Endothelial cell of umbilical vein (primary cell): ENCODE measurements around the gene RASAL1. TPM values are rescaled to one million over a fixed set of nuclear protein-coding genes. Genes with fewer than 3 reads are reported as not detected.

Source experiments
- BruUV-seq: library from RNA; stranded (reverse); fragments of 400-500 nt; replicated peaks from 2 replicates; lab custom pipeline; 2021; lab: Mats Ljungman, UMichigan
- CTCF ChIA-PET: fragments of 300-600, 350-600 bp; sonication (Branson Sonifier 250); formaldehyde crosslinking; loops from one replicate; lab custom pipeline; 2021; ENCODE audit warnings: antibody characterized with exemption, inconsistent platforms; lab: Charles Lee
- POLR2A ChIA-PET: fragments of 300-600, 350-600 bp; sonication (Branson Sonifier 250); formaldehyde crosslinking; loops from one replicate; lab custom pipeline; 2021; ENCODE audit warnings: antibody characterized with exemption, inconsistent platforms; lab: Charles Lee
- DNase-seq: peaks from one replicate; pipeline ENCODE4 v3.0.0-alpha.2; 2011; ENCODE audit warnings: low read depth, low spot score
- FAIRE-seq: peaks from 2 replicates; lab custom pipeline; 2011; peaks lifted over from hg19 to GRCh38; lab: Jason Lieb, UNC
- H2AFZ ChIP-seq: 2 replicates; pipeline ENCODE4 v1.6.0; 2012; ENCODE audit warnings: low read depth, low read length, control low read depth, inconsistent platforms
- H3K27ac ChIP-seq: 2 replicates; pipeline ENCODE4 v1.5.1; 2011; ENCODE audit warnings: low read depth, mild to moderate bottlenecking, control low read depth, low read length, moderate library complexity; ENCODE audit not compliant: insufficient read depth
- H3K27me3 ChIP-seq, 2 experiments: 2 replicates each; pipeline versions ENCODE4 v1.6.0 to v1.6.1; 2011; ENCODE audit warnings: low read length in 2 of 2, mixed read lengths in 1 of 2; ENCODE audit not compliant: control insufficient read depth in 2 of 2, insufficient read depth in 2 of 2
- H3K36me3 ChIP-seq, 2 experiments: 2 replicates in 1 of 2; 3 replicates in 1 of 2; pipeline ENCODE4 v1.5.1; 2011; ENCODE audit warnings: low read length in 2 of 2, mild to moderate bottlenecking in 1 of 2, moderate library complexity in 1 of 2; ENCODE audit not compliant: control insufficient read depth in 2 of 2, insufficient read depth in 2 of 2; ENCODE audit errors: extremely low read depth in 1 of 2
- H3K4me1 ChIP-seq: 3 replicates; pipeline ENCODE4 v1.5.1; 2011; ENCODE audit warnings: mild to moderate bottlenecking, low read length; ENCODE audit not compliant: control insufficient read depth, insufficient read depth; ENCODE audit errors: extremely low read depth
- H3K4me2 ChIP-seq: 2 replicates; pipeline ENCODE4 v1.6.1; 2011; ENCODE audit warnings: low read length, control low read depth, mixed read lengths; ENCODE audit not compliant: insufficient read depth
- H3K4me3 ChIP-seq, 3 experiments: fragments of 200-600 bp in 1 of 3; sonication (generic), shearing (Covaris generic) in 1 of 3; replicated peaks in 1 of 3; 2 replicates each; pipeline ENCODE4 v1.5.1; 2011 to 2016; ENCODE audit warnings: control low read depth in 3 of 3, low read length in 3 of 3, mild to moderate bottlenecking in 2 of 3, inconsistent platforms in 1 of 3, low read depth in 1 of 3, moderate library complexity in 1 of 3; ENCODE audit not compliant: insufficient read depth in 1 of 3
- H3K79me2 ChIP-seq: 2 replicates; pipeline ENCODE4 v1.6.0; 2012; ENCODE audit warnings: low read length, inconsistent platforms; ENCODE audit not compliant: control insufficient read depth, insufficient read depth
- H3K9ac ChIP-seq: replicated peaks from 2 replicates; pipeline ENCODE3; 2011; ENCODE audit warnings: low read length, control low read depth; ENCODE audit not compliant: insufficient read depth; ENCODE audit errors: extremely low read depth
- H3K9me1 ChIP-seq: replicated peaks from 3 replicates; pipeline ENCODE4 v1.6.0; 2011; ENCODE audit warnings: mild to moderate bottlenecking, low read length; ENCODE audit not compliant: control insufficient read depth, insufficient read depth; ENCODE audit errors: extremely low read depth
- H3K9me3 ChIP-seq: replicated peaks from 2 replicates; pipeline ENCODE4 v1.5.1; 2012; ENCODE audit warnings: low read length, inconsistent platforms; ENCODE audit not compliant: control insufficient read depth, insufficient read depth
- H4K20me1 ChIP-seq: replicated peaks from 2 replicates; pipeline ENCODE3; 2011; ENCODE audit warnings: mild to moderate bottlenecking, low read length; ENCODE audit not compliant: control insufficient read depth, insufficient read depth; ENCODE audit errors: extremely low read depth
- EZH2 ChIP-seq: IDR thresholded peaks from 2 replicates; pipeline ENCODE4 v1.6.1; 2012; ENCODE audit warnings: borderline replicate concordance, low read depth, mild to moderate bottlenecking, moderate library complexity, low read length, inconsistent platforms; ENCODE audit not compliant: severe bottlenecking
- FOS ChIP-seq: IDR thresholded peaks from 2 replicates; pipeline ENCODE4 v1.6.1; 2011; ENCODE audit warnings: mild to moderate bottlenecking, low read length, moderate library complexity, borderline replicate concordance; ENCODE audit not compliant: insufficient read depth
- GATA2 ChIP-seq: IDR thresholded peaks from 2 replicates; pipeline ENCODE4 v1.7.0; 2011; ENCODE audit warnings: low read depth, mild to moderate bottlenecking, moderate library complexity, mixed read lengths, low read length; ENCODE audit not compliant: insufficient read length, insufficient read depth
- JUN ChIP-seq: IDR thresholded peaks from 2 replicates; pipeline ENCODE4 v1.6.1; 2011; ENCODE audit warnings: borderline replicate concordance, low read depth; ENCODE audit not compliant: insufficient read length, insufficient read depth
- MYC ChIP-seq: IDR thresholded peaks from one replicate; pipeline ENCODE4 v1.6.1; 2011; ENCODE audit warnings: mild to moderate bottlenecking, low read depth, low read length
- POLR2A ChIP-seq: IDR thresholded peaks from 2 replicates; pipeline ENCODE4 v1.6.1; 2012; ENCODE audit warnings: low read depth, mild to moderate bottlenecking, control low read depth, low read length
- POLR2AphosphoS5 ChIP-seq: IDR thresholded peaks from 2 replicates; pipeline ENCODE4 v1.6.1; 2012; ENCODE audit warnings: low read depth, mild to moderate bottlenecking, control low read depth, low read length, moderate library complexity; ENCODE audit not compliant: insufficient read depth
- dilution Hi-C: fragments of 300-500 bp; cut with MboI; formaldehyde crosslinking; loops from one replicate; pipeline ENCODE4 v1.15.0; 2019; ENCODE audit warnings: low sequenced_read_pairs; ENCODE audit not compliant: extremely low pct_ligation_motif_present
- intact Hi-C: fragments of 100-400 bp; cut with micrococcal nuclease; formaldehyde crosslinking; loops from one replicate; pipeline ENCODE4 v1.10.0; 2022
- polyA plus RNA-seq, 4 experiments: library from polyadenylated mRNA; depleted of rRNA in 3 of 4; stranded (reverse) in 3 of 4; unstranded in 1 of 4; fragments of >200 nt; gene quantifications; 2 replicates each; pipeline versions ENCODE4 v1.2.1 to v1.2.3, GENCODE V29; 2011 to 2012; ENCODE audit warnings: missing spikeins in 1 of 4
- total RNA-seq: library from RNA; stranded (reverse); gene quantifications from 2 replicates; pipeline ENCODE4 v1.2.3, GENCODE V29; 2021
- TF ChIP-seq, protein P1 (sequence below): IDR thresholded peaks from 2 replicates; pipeline ENCODE4 v1.6.1; 2011; ENCODE audit not compliant: insufficient read depth, insufficient read length
- TF ChIP-seq, protein P2 (sequence below), 2 donors: IDR thresholded peaks; 1 replicate in 1 of 2; 2 replicates in 1 of 2; pipeline ENCODE4 v1.5.1; 2011; ENCODE audit warnings: low read length in 2 of 2, mild to moderate bottlenecking in 2 of 2, moderate library complexity in 2 of 2, control low read depth in 1 of 2, inconsistent platforms in 1 of 2, low read depth in 1 of 2; ENCODE audit not compliant: insufficient read depth in 1 of 2; ENCODE audit errors: extremely low read depth in 1 of 2

RASAL1 gene
- total and polyA plus RNA-seq, 2 donors (not counting 3 experiments of a cell fraction or from before 2014, with no cell fraction given) = not detected

DNA sequence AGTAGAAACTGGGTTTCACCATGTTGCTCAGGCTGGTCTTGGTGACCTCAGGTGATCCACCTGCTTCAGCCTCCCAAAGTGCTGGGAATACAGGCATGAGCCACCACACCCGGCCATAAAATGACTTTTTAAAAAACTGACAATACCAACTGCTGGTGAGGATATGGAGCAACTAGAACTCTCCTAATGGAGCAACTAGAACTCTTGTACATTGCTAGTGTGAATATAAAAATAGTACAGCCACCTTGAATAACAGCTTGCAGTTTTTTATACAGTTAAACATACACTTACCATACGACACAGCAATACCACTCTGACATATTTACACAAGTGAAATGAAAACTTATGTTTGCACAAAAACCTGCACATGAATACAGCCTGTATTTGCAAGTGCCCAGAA lies 11.4 kb upstream of the RASAL1 start:
- H3K27me3 ChIP-seq = peaks cover 10 to 15% of the 10 kb centered on the region in 2 experiments
- no peak for FAIRE-seq
- CTCF ChIA-PET = interaction anchor here (1.4 kb wide), 1 partner anchor 154 kb away, joined by 5 read pairs; no protein-coding TSS in a partner anchor

More for the DNA sequence above, 11.4 kb upstream of the RASAL1 start:
- POLR2A ChIA-PET = no interaction called here
- H3K27ac ChIP-seq = no peak overlapping the region
- dilution Hi-C loops (no loop called here), intact Hi-C loops (no loop called here)
- TF ChIP-seq, protein P1, sequence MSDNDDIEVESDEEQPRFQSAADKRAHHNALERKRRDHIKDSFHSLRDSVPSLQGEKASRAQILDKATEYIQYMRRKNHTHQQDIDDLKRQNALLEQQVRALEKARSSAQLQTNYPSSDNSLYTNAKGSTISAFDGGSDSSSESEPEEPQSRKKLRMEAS = no peak
- no peak for TF ChIP-seq FOS
- TF ChIP-seq JUN = no peak
- no peak for TF ChIP-seq EZH2
- no peak for TF ChIP-seq POLR2A
- TF ChIP-seq, protein P2, sequence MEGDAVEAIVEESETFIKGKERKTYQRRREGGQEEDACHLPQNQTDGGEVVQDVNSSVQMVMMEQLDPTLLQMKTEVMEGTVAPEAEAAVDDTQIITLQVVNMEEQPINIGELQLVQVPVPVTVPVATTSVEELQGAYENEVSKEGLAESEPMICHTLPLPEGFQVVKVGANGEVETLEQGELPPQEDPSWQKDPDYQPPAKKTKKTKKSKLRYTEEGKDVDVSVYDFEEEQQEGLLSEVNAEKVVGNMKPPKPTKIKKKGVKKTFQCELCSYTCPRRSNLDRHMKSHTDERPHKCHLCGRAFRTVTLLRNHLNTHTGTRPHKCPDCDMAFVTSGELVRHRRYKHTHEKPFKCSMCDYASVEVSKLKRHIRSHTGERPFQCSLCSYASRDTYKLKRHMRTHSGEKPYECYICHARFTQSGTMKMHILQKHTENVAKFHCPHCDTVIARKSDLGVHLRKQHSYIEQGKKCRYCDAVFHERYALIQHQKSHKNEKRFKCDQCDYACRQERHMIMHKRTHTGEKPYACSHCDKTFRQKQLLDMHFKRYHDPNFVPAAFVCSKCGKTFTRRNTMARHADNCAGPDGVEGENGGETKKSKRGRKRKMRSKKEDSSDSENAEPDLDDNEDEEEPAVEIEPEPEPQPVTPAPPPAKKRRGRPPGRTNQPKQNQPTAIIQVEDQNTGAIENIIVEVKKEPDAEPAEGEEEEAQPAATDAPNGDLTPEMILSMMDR (IDR thresholded peaks at IDR 0.05; ENCODE audit: extremely low read depth in 1 of 2, insufficient read depth in 1 of 2, low read depth in 1 of 2, low read length in 2 of 2) = no peak
- TF ChIP-seq POLR2AphosphoS5 = no peak
- TF ChIP-seq MYC = no peak
- no peak for TF ChIP-seq GATA2
- no peaks in the 10 kb centered on the region for H3K36me3 ChIP-seq
- H3K4me1 ChIP-seq = no peaks in the 10 kb centered on the region
- no peak overlapping the region for H3K9ac ChIP-seq
- no peak overlapping the region for H3K4me3 ChIP-seq
- no peaks in the 10 kb centered on the region for H3K79me2 ChIP-seq
- H3K9me1 ChIP-seq = no peaks in the 10 kb centered on the region
- H3K4me2 ChIP-seq = no peak overlapping the region
- DNase-seq = no peak
- H4K20me1 ChIP-seq = no peaks in the 10 kb centered on the region
- no TSS peak for BruUV-seq
- no peak overlapping the region for H2AFZ ChIP-seq
- H3K9me3 ChIP-seq = no peaks in the 10 kb centered on the region
